Calu3 (cell line): ENCODE results near the gene BRD4. TPM values are rescaled to one million over a fixed set of nuclear protein-coding genes. Genes with fewer than 3 reads are reported as not detected.
A peak's percentile ranks its signal among the peaks of the same experiment; 100 is the strongest.

Source experiments
- BruUV-seq: library from RNA; stranded (reverse); fragments of 400-500 nt; replicated peaks from 2 replicates; lab custom pipeline; 2021; lab: Mats Ljungman, UMichigan
- CTCF ChIA-PET: fragments of 300-600 bp; sonication (Branson Sonifier 250); formaldehyde crosslinking; loops from one replicate; lab custom pipeline; 2022; ENCODE audit warnings: antibody characterized with exemption; lab: Charles Lee
- DNase-seq: peaks from one replicate; pipeline ENCODE4 v3.0.0; 2022
- H3K27ac Mint-ChIP-seq: one replicate; pipeline ENCODE4 v1.8.0; 2022; ENCODE audit warnings: mixed read lengths; ENCODE audit not compliant: unreplicated experiment
- H3K27me3 Mint-ChIP-seq: one replicate; pipeline ENCODE4 v1.8.0; 2022; ENCODE audit warnings: mixed read lengths; ENCODE audit not compliant: unreplicated experiment
- H3K36me3 Mint-ChIP-seq: one replicate; pipeline ENCODE4 v1.8.0; 2022; ENCODE audit warnings: mild to moderate bottlenecking, moderate library complexity, mixed read lengths; ENCODE audit not compliant: insufficient read depth, unreplicated experiment
- H3K4me1 Mint-ChIP-seq: one replicate; pipeline ENCODE4 v1.8.0; 2022; ENCODE audit warnings: mild to moderate bottlenecking, low read depth, mixed read lengths; ENCODE audit not compliant: unreplicated experiment
- H3K4me3 Mint-ChIP-seq: one replicate; pipeline ENCODE4 v1.8.0; 2022; ENCODE audit warnings: mild to moderate bottlenecking, low read depth, moderate library complexity, mixed read lengths; ENCODE audit not compliant: unreplicated experiment
- H3K9me3 Mint-ChIP-seq: one replicate; pipeline ENCODE4 v1.8.0; 2022; ENCODE audit warnings: low read depth, mixed read lengths; ENCODE audit not compliant: unreplicated experiment
- intact Hi-C: fragments of 100-400 bp; cut with micrococcal nuclease; formaldehyde crosslinking; loops from one replicate; pipeline ENCODE4 v1.10.0; 2022; ENCODE audit not compliant: unreplicated experiment
- total RNA-seq: library from RNA; stranded (reverse); gene quantifications from 2 replicates; pipeline ENCODE4 v1.2.3, GENCODE V29; 2022
- TF ChIP-seq, protein P1 (sequence below): fragments of 200-600 bp; IDR thresholded peaks from one replicate; pipeline ENCODE4 v1.8.0; 2022; ENCODE audit warnings: antibody characterized with exemption; ENCODE audit not compliant: unreplicated experiment

Gene BRD4
- total RNA-seq, 1 experiment from 2014 or later = 93.9 TPM

GRCh38 chr19:15289673-15290072 is 42.7 kb downstream of the BRD4 start:
- no TSS peak for BruUV-seq
- Mint-ChIP-seq H3K36me3 (peaks cover 10% of the 10 kb centered on the region), H3K27ac (no peak overlapping the region), H3K9me3 (no peaks in the 10 kb centered on the region), H3K4me3 (no peak overlapping the region), H3K27me3 (no peaks in the 10 kb centered on the region), H3K4me1 (peaks cover 22% of the 10 kb centered on the region)
- DNase-seq = no peak
- TF ChIP-seq, protein P1, sequence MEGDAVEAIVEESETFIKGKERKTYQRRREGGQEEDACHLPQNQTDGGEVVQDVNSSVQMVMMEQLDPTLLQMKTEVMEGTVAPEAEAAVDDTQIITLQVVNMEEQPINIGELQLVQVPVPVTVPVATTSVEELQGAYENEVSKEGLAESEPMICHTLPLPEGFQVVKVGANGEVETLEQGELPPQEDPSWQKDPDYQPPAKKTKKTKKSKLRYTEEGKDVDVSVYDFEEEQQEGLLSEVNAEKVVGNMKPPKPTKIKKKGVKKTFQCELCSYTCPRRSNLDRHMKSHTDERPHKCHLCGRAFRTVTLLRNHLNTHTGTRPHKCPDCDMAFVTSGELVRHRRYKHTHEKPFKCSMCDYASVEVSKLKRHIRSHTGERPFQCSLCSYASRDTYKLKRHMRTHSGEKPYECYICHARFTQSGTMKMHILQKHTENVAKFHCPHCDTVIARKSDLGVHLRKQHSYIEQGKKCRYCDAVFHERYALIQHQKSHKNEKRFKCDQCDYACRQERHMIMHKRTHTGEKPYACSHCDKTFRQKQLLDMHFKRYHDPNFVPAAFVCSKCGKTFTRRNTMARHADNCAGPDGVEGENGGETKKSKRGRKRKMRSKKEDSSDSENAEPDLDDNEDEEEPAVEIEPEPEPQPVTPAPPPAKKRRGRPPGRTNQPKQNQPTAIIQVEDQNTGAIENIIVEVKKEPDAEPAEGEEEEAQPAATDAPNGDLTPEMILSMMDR = no peak
- CTCF ChIA-PET = no interaction called here
- intact Hi-C loops = no loop called here

GRCh38 chr19:15288146-15288963 is 44.0 kb downstream of the BRD4 start:
- no TSS peak for BruUV-seq
- Mint-ChIP-seq H3K4me3 (no peak overlapping the region), H3K9me3 (no peaks in the 10 kb centered on the region), H3K36me3 (peaks cover 10% of the 10 kb centered on the region), H3K27ac (no peak overlapping the region), H3K4me1 (peaks cover 35% of the 10 kb centered on the region), H3K27me3 (no peaks in the 10 kb centered on the region)
- CTCF ChIA-PET = no interaction called here
- intact Hi-C loops = no loop called here
- DNase-seq = no peak
- TF ChIP-seq, protein P1 = no peak

- Mint-ChIP-seq H3K27me3 (no peaks in the 10 kb centered on the region), H3K9me3 (no peaks in the 10 kb centered on the region), H3K36me3 (peaks cover 9% of the 10 kb centered on the region), H3K4me3 (no peak overlapping the region), H3K27ac (peak overlapping the region; percentile 45), H3K4me1 (peaks cover 43% of the 10 kb centered on the region)
- TF ChIP-seq, protein P1 = no peak
- DNase-seq = no peak
- intact Hi-C loops = no loop called here
- CTCF ChIA-PET = no interaction called here
- no TSS peak for BruUV-seq
Measured at GRCh38 chr19:15287496-15287895, 44.8 kb downstream of the BRD4 start.

DNA sequence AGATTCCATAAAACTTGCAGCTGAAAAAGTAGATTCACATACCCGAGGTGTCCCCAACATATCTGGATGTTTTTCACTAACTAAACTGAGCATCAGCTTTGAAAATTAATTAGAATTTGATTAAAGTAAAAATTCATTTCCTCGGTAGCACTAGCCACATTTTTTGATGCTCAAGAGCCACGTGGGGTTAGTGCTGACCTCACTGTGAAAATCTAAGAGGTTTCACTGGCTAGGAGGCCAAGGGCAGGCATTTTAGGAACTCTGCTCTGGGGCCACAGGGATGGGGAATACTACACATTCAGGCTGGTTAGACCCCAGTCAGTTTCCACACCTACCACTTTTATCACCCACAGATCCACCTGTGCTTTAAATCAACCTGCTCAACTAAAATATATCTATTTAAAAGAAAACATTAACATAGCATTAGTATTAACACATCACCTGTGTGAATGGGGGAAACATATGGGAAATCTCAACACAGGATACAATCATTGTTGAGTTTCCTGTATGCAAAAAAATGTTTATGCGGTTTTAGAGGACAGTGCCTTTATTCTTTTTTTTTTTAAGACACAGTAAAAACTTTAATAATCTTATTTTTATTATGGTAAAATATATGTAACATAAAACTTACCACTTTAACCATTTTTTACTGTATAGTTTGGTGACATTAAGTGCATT is 45.5 kb downstream of the BRD4 start:
- intact Hi-C loops = no loop called here
- TF ChIP-seq, protein P1 = no peak
- H3K4me3 Mint-ChIP-seq = no peak overlapping the region
- H3K27ac Mint-ChIP-seq = no peak overlapping the region
- peaks cover 6% of the 10 kb centered on the region for H3K36me3 Mint-ChIP-seq
- CTCF ChIA-PET = interaction anchor here (0.6 kb wide), 1 partner anchor 16 kb away, joined by 5 read pairs; no protein-coding TSS in a partner anchor
- peaks cover 50% of the 10 kb centered on the region for H3K4me1 Mint-ChIP-seq
- no peaks in the 10 kb centered on the region for H3K9me3 Mint-ChIP-seq
- DNase-seq = no peak
- BruUV-seq = no TSS peak
- no peaks in the 10 kb centered on the region for H3K27me3 Mint-ChIP-seq
